Ramos (cell line): ENCODE measurements around the gene FPR2.
"Not testable (repeated sequence)": the region's sequence is repeated elsewhere in the genome, so short reads cannot be mapped to it uniquely, and the experiment has no call there.

Experiments used
- in situ Hi-C: fragments of 300-500 bp; cut with MboI; formaldehyde crosslinking; loops from one replicate; pipeline ENCODE4 v1.14.3; 2022; ENCODE audit warnings: low sequenced_read_pairs; ENCODE audit not compliant: unreplicated experiment

Gene FPR2

GRCh38 chr19:51760697-51761356 is at the start of gene FPR2:
FPR2 (plus strand) TSS chr19:51761180; CDS start chr19:51768659, 7,479 bp downstream.
- in situ Hi-C loops = no loop called here

- in situ Hi-C loops = no loop called here
These were observed 49.3 kb upstream of the FPR2 start for GRCh38 chr19:51711702-51712101.

- in situ Hi-C loops = no loop called here
These were observed 48.4 kb upstream of the FPR2 start for GRCh38 chr19:51712461-51713081.

GRCh38 chr19:51713319-51714285 is 47.4 kb upstream of the FPR2 start:
- in situ Hi-C loops = no loop called here

- in situ Hi-C loops = no loop called here
These were observed 46.1 kb upstream of the FPR2 start for GRCh38 chr19:51714848-51715247.

- in situ Hi-C loops = no loop called here
These were observed 45.1 kb upstream of the FPR2 start for GRCh38 chr19:51715850-51716249.

GRCh38 chr19:51716925-51717324 is 44.1 kb upstream of the FPR2 start:
- in situ Hi-C loops = no loop called here

- in situ Hi-C loops = no loop called here
These were observed 41.6 kb upstream of the FPR2 start for GRCh38 chr19:51719251-51719988.

- in situ Hi-C loops = no loop called here
These were observed 39.1 kb upstream of the FPR2 start for GRCh38 chr19:51721905-51722304.

GRCh38 chr19:51722492-51722891 is 38.5 kb upstream of the FPR2 start:
- in situ Hi-C loops = no loop called here

- in situ Hi-C loops = no loop called here
These were observed 36.4 kb upstream of the FPR2 start for GRCh38 chr19:51724543-51724942.

- in situ Hi-C loops = no loop called here
These were observed 34.9 kb upstream of the FPR2 start for GRCh38 chr19:51726049-51726448.

GRCh38 chr19:51727349-51727880 is 33.6 kb upstream of the FPR2 start:
- in situ Hi-C loops = no loop called here

- in situ Hi-C loops = no loop called here
These were observed 31.2 kb upstream of the FPR2 start for GRCh38 chr19:51729781-51730180.

- in situ Hi-C loops = no loop called here
These were observed 27.0 kb upstream of the FPR2 start for GRCh38 chr19:51733742-51734522.

- in situ Hi-C loops = no loop called here
These were observed 25.1 kb upstream of the FPR2 start for GRCh38 chr19:51735759-51736449.

GRCh38 chr19:51737389-51737788 is 23.6 kb upstream of the FPR2 start:
- in situ Hi-C loops = no loop called here

GRCh38 chr19:51737924-51738323 is 23.1 kb upstream of the FPR2 start:
- in situ Hi-C loops = no loop called here

- in situ Hi-C loops = not testable (repeated sequence)
These were observed 22.5 kb upstream of the FPR2 start for GRCh38 chr19:51738523-51738922.
